Activated CD4-positive, alpha-beta T cell treated with anti-CD3 and anti-CD28 coated beads for 4 hours (primary cell): ENCODE measurements around the gene SNHG17.
A peak's percentile ranks its signal among the peaks of the same experiment; 100 is the strongest.
"Not testable (repeated sequence)": the region's sequence is repeated elsewhere in the genome, so short reads cannot be mapped to it uniquely, and the experiment has no call there.

ENCODE experiments used
- DNase-seq, 2 donors: peaks; one replicate each; pipeline ENCODE4 v3.0.0-alpha.2; 2020

SNHG17 gene

GRCh38 chr20:38434770-38435554 lies at the start of gene SNHG17:
Gene SNHG17, minus strand, starts transcription at chr20:38435328.
- DNase-seq: peak; percentile 85 to 87

- no peak for DNase-seq
These were observed 44.5 kb upstream of the SNHG17 start for GRCh38 chr20:38479596-38479995.

DNA sequence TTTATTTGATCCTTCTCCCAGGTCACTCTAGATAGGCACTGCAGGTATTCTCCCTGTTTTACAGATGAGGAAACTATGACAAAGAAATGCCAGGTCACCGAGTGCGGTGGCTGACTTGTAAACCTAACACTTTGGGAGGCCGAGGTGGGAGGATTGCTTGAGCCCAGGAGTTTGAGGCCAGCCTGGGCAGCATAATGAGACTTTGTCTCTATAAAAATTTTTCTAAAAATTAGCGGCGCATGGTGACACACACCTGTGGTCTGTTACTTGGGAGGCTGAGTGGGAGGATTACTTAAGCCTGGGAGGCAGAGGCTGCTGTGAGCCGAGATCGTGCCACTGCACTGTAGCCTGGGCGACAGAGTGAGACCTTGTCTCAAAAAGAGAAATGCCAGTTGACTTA lies 42.6 kb upstream of the SNHG17 start:
- DNase-seq: no peak

- no peak for DNase-seq
These were observed 38.3 kb upstream of the SNHG17 start for GRCh38 chr20:38473367-38473795.

- DNase-seq: peak; percentile 97 to 98
These were observed 37.6 kb upstream of the SNHG17 start, which contains the start of gene RALGAPB for GRCh38 chr20:38472513-38473366. Gene RALGAPB, plus strand, starts transcription at chr20:38472843. Its CDS starts 15,590 bp downstream, at chr20:38488433.

DNA sequence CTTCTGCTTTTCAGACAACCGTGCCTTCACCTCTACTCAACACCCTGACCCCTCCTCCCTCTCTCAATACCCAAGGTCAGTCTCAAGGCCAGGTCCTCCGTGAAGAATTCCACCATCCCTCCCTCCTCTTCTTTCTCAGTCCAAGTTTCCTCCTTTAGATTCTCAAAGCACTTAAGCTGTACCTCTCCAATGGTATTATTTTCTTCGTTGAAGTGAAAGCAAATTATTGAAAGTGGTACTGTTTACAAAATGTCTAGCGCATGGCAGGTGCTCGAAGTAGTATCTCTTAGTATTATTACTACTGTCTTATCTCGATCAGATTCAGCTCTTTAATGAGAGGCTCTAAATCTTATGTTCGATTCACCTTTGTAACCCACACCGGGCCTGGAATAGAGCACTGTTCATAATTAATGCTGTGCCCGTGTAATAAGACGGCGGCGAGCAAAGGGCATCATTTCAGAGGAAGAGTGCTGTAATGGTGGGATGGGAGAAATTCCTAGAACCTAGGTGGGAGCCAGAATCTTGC lies 36.9 kb upstream of the SNHG17 start:
- no peak for DNase-seq

- no peak for DNase-seq
These were observed 36.1 kb upstream of the SNHG17 start for GRCh38 chr20:38471245-38471644.

DNA sequence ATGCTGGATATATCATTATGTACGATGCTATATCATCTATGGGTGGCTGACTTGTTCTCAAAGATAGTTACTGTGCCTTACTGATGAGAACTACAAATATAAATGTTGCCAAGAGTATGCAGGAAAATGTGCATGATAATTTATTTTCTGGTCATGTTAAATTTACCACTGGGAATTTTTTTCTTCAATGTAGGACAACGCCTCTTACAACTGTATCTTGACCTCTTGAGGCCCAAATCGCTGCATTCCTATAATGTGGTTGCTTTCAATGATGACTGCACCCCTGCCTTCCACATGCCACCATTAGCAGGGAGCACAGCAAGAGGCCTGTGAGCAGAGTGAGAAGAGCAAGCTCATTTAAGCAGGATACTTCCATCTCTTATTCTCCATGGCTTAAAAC lies 31.9 kb upstream of the SNHG17 start:
- DNase-seq: no peak

- DNase-seq: no peak
These were observed 31.0 kb upstream of the SNHG17 start for GRCh38 chr20:38466171-38466570.

GRCh38 chr20:38461569-38461968 lies 26.4 kb upstream of the SNHG17 start:
- DNase-seq: not testable (repeated sequence)

GRCh38 chr20:38461167-38461566 lies 26.0 kb upstream of the SNHG17 start:
- DNase-seq: not testable (repeated sequence)

DNA sequence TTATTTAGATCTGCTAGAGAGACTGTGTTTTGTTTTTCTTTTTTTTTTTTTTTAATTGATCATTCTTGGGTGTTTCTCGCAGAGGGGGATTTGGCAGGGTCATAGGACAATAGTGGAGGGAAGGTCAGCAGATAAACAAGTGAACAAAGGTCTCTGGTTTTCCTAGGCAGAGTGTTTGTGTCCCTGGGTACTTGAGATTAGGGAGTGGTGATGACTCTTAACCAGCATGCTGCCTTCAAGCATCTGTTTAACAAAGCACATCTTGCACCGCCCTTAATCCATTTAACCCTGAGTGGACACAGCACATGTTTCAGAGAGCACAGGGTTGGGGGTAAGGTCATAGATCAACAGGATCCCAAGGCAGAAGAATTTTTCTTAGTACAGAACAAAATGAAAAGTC lies 25.5 kb upstream of the SNHG17 start:
- not testable (repeated sequence) for DNase-seq

DNA sequence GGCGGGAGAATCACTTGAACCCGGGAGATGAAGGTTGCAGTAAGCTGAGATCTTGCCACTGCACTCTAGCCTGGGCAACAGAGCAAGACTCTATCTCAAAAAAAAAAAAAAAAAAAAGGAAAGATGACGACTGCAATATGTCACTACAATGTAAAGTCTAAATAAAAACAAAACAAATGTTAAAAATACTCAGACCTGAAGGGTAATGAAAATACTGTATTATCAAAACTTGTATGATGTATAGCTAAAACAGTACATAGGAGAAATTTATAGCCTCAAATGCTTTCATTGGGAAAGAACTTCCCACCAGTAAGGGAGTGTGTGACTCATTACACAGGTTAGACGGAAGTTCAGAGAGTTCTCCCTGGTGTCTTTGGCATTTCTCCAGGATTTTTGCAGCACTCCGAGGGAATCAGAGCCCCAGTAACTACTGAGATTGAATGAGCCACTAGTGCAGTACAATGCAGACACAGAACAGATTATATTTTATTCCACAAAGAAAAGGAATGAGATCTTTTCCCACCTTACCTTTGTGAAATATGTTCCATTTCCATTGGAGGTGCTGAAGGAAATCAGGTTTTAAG lies 25.0 kb upstream of the SNHG17 start:
- no peak for DNase-seq

GRCh38 chr20:38458314-38458713 lies 23.2 kb upstream of the SNHG17 start:
- no peak for DNase-seq

DNA sequence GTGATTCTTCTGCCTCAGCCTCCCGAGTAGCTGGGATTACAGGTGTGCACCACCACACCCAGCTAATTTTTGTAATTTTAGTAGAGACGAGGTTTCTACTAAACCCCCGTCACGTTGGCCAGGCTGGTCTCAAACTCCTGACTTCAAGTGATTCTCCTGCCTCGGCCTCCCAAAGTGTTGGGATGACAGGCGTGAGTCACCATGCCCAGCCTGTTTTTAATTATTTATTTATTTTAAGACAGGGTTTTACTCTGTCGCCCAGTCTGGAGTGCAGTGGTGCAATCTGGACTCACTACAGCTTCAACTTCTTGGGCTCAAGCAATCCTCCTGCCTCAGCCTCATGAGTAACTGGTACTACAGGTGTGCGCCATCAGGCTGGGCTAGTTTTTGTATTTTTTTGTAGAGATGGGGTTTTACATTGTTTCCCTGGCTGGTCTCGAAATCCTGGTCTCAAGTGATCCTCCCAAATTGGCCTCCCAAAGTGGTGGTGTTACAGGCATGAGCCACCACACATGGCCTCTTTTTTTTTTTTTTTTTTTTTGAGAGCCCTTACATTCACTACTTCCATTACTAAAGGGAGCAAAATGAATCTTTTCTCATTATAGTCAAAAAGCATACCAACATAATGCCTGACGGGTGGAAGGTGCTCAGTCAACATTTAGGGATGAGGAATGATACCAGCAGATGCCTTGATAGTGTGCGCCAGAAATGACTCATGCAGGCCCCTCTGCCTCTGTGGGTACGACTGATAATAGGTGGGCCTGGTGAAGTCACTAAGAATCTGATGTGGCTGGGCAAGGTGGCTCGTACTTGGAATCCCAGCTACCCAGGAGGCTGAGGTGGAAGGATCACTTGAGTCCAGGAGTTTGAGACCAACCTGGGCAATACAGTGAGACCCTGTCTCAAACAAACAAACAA lies 19.7 kb upstream of the SNHG17 start:
- DNase-seq: no peak

GRCh38 chr20:38453941-38454340 lies 18.8 kb upstream of the SNHG17 start:
- no peak for DNase-seq

DNA sequence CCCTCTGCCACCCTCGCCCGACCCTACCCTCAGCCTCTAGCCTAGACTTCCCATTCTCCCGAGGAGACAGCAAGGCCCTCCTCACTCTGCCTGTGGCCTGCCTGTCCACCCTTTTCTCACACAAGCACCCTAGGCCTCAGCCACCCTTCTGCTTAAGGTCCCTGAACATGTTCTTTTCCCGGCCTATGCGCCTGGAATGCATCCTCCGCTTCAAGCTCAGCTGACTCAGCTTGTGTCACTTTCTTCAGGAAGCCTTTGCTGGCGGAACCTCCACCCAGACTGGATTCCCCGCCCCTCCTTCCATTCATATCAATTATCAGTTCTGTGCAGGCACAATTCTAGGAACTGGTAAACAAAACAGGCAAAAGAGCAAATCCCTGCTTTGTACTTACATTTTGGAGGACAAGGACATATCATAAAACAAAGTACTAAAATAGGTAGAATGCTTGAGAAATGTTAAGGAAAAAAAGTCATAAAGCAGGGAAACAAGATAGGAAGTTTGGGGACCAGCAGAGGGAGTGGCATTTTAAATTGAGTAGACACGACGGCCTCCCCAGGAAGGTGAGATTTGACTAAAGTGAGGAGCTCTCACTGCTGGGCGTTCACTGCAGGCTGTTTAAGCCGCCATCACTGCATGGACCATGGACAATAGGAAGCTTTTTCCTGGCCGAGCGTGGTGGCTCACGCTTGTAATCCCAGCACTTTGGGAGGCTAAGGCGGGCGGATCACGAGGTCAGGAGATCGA lies 17.9 kb upstream of the SNHG17 start:
- no peak for DNase-seq

- DNase-seq: no peak
These were observed 15.4 kb upstream of the SNHG17 start for GRCh38 chr20:38450412-38450975.

GRCh38 chr20:38449046-38449445 lies 13.9 kb upstream of the SNHG17 start:
- no peak for DNase-seq

DNA sequence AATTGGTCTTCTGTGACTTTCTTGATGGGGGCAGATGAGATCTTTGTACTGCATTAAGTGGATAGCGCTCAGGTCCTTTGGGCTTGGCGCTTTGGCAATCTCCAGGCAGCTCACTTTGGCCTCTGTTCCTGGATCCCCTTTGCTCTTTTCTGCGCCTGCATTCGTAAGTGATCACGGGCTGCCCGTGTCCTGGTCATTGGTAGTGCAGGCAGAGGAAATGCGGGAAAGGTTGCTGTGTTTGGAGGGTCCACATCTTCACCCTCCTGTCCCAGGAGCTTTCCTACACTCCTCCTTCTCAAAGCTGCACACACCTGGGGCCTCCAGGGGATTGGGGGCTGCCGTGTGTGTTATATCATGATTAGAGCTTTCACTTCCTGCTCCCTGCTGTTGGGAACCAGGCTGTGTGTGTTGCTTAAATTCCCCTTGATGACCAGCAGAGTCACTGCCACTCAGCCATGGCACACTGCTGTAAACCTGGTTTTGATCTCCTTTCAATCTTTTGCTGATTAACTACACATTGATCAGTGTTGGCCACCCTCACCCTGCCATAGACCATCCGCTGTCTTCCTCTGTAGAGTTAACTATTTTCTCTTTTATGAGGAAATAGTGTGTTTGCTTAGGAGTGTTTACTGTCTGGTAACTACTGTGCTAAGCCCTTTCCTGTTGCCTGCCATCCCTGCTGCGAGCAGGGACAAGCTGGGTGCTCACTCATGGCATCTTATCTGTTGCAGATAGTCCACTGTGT lies 13.0 kb upstream of the SNHG17 start:
- DNase-seq: no peak
